ENCODE results near the gene ZYG11A.
"Not testable (repeated sequence)": the region's sequence is repeated elsewhere in the genome, so short reads cannot be mapped to it uniquely, and the experiment has no call there.

GRCh38 chr1:52804083-52804482 lies 38.5 kb upstream of the ZYG11A start:
- TF ChIP-seq, protein P1, sequence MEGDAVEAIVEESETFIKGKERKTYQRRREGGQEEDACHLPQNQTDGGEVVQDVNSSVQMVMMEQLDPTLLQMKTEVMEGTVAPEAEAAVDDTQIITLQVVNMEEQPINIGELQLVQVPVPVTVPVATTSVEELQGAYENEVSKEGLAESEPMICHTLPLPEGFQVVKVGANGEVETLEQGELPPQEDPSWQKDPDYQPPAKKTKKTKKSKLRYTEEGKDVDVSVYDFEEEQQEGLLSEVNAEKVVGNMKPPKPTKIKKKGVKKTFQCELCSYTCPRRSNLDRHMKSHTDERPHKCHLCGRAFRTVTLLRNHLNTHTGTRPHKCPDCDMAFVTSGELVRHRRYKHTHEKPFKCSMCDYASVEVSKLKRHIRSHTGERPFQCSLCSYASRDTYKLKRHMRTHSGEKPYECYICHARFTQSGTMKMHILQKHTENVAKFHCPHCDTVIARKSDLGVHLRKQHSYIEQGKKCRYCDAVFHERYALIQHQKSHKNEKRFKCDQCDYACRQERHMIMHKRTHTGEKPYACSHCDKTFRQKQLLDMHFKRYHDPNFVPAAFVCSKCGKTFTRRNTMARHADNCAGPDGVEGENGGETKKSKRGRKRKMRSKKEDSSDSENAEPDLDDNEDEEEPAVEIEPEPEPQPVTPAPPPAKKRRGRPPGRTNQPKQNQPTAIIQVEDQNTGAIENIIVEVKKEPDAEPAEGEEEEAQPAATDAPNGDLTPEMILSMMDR (IDR thresholded peaks at IDR 0.05), result not testable (repeated sequence)
- TF ChIP-seq ZFX (IDR thresholded peaks at IDR 0.05; ENCODE audit: borderline replicate concordance), result not testable (repeated sequence)

All from 22Rv1 (cell line).